DMS79 treated with DMSO at 0.1 percent for 48 hours (cell line): ENCODE results near the gene MAJIN.
A peak's percentile ranks its signal among the peaks of the same experiment; 100 is the strongest.
"Not testable (repeated sequence)": the region's sequence is repeated elsewhere in the genome, so short reads cannot be mapped to it uniquely, and the experiment has no call there.

Experiments
- DNase-seq: peaks from one replicate; lab custom pipeline; 2025; lab: John Stamatoyannopoulos, UW

MAJIN gene, protein sequence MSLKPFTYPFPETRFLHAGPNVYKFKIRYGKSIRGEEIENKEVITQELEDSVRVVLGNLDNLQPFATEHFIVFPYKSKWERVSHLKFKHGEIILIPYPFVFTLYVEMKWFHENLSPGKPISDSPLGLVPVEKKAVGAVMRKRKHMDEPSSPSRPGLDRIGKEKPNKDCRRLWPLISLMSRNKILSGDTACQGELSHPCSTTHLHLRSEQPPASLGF

GRCh38 chr11:64971421-64972233 lies at the start of gene MAJIN:
Gene MAJIN, minus strand, starts transcription at chr11:64972108. Its CDS starts 12,703 bp downstream, at chr11:64959405.
- no peak for DNase-seq

DNA sequence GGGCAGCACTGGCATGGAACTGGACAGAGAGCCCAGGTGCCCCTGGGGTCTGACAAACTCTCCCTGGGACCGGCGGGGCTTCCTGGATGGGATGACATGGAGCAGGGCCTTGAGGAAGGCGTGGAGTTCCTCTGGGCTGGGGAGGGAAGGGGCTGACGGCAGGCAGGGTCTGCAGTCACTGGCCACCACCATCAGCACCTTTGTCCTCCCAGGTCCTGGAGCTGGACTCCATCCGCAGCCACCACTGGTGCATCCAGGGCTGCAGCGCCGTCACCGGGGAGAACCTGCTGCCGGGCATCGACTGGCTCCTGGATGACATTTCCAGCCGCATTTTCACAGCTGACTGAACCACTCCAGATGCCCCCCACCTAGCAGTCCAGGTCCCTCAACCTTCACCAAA lies 49.6 kb upstream of the MAJIN start:
- no peak for DNase-seq

DNA sequence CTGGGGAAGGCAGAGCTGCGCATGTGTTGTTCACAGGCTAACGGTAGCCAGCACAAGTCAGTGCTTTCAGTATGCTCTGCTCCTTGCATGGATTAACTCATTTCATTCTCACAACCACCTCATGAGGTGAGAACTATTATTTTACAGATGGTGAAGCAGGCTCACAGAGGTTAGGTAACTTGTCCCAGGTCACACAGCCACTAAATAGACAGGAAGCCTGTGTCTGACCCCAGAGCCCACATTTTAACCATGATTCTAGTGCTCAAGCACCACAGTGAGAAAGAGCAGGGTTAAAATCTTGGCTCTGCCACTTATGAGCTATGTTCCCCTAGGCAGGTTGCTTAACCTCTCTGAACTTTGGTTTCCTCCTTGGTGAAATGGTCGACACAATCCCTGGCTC lies 49.1 kb upstream of the MAJIN start:
- DNase-seq, result no peak

- no peak for DNase-seq
These were observed 47.9 kb upstream of the MAJIN start for GRCh38 chr11:65019824-65020223.

- DNase-seq, result no peak
These were observed 46.0 kb upstream of the MAJIN start for GRCh38 chr11:65017937-65018336.

GRCh38 chr11:65016705-65017104 lies 44.8 kb upstream of the MAJIN start:
- no peak for DNase-seq

DNA sequence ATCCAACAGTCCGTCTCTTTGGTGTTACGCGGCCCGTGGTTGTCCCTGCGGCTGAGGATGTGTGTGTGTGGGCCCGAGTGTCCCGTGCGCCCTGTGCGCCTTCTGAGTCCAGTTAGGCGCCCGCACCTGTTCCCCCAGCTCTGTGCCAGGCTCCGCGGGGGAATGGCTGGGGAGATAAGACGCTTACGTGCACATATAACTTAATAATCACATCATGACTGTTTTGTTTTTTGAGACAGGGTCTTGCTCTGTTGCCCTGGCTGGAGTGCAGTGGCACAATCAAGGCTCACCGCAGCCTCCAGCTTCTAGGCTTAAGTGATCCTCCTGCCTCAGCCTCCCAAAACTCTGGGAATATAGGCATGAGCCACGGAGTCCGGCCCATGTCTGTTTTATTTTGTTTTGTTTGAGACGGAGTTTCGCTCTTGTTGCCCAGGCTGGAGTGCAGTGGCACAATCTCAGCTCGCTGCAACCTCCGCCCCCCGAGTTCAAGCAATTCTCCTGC lies 42.9 kb upstream of the MAJIN start:
- DNase-seq, result no peak

- DNase-seq, result peak; percentile 73
These were observed 42.2 kb upstream of the MAJIN start, which contains the start of gene ARL2 for GRCh38 chr11:65013888-65014725. Gene ARL2, plus strand, starts transcription at chr11:65014160. Its CDS starts 48 bp downstream, at chr11:65014208.

GRCh38 chr11:65013130-65013887 lies 41.4 kb upstream of the MAJIN start:
- peak; percentile 82 for DNase-seq

- no peak for DNase-seq
These were observed 37.0 kb upstream of the MAJIN start for GRCh38 chr11:65008873-65009272.

DNA sequence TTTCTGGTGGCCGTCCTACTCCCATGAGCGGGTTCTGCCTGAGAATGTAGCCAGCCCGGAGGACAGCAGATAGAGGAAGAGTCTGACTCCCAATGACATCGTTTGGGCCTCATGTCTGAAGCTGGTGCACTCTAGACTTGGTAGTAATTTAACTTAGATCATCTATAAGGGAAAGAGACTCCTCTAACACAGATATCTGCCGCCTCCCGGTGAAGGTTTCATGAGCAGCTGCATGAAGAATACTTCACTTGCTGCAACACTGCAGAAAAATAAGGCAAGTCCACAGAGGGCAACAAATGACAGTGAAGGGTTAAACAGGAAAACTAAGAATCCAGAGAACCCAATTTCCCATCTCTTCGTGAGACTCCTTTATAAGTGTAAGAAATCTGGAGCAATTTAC lies 36.1 kb upstream of the MAJIN start:
- DNase-seq, result no peak

DNA sequence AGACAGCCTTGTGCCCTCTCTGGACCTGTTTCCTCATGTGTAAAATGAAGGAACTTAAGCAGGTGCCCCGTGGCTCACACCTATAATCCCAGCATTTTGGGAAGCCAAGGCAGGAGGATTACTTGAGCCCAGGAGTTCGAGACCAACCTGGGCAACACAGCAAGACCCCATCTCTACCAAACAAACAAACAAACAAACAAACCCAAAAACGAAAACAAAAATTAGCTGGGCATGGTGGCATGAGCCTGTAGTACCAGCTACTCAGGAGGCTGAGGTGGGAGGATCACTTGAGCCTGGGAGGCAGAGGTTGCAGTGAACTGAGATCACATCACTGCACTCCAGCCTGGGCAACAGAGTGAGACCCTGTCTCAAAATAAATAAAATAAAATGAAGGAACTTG lies 32.1 kb upstream of the MAJIN start:
- DNase-seq, result not testable (repeated sequence)

DNA sequence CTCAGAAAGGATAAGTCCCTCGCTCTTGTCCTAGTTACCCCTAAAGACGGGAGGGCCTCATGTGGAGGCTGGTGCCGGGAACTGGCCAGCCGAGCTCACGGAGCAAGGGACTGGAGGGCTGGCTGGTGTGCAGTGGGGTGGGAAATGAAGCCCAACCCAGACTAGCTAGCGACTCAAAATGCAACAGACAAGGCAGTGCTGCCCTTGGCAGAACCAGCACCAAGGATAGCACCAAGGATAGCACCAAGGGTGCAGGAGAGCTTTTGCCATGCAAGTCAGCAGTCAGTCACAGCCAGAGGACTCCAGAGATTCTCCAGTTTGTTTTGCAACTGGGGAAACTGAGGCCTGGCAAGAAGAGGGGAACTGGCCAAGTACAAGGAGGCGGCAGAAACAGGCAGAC lies 31.4 kb upstream of the MAJIN start:
- no peak for DNase-seq

- DNase-seq, result no peak
These were observed 30.8 kb upstream of the MAJIN start for GRCh38 chr11:65002706-65003105.

GRCh38 chr11:64999478-64999877 lies 27.6 kb upstream of the MAJIN start:
- no peak for DNase-seq

GRCh38 chr11:64998690-64999431 lies 27.0 kb upstream of the MAJIN start:
- DNase-seq, result peak; percentile 24

DNA sequence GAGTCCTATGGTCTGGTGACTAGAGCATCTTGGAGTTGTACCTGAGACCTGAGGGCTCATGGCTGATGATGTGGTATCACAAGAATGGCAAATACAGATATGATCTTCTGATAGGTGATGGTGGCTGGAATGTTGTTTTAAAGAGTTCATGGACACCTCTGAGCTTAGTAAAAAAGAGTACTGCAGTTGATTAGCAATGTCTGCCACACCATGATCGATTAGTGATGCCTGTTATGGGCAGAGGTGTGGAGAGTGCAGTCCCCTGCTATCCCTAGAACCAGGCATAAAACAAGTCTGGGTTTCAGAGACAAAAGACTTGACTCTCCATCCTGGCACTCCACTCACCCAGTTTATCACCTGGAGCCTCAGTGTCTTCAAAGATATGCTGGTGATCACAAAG lies 26.2 kb upstream of the MAJIN start:
- no peak for DNase-seq

- DNase-seq, result peak; percentile 43
These were observed 24.9 kb upstream of the MAJIN start, which contains the start of gene BATF2 for GRCh38 chr11:64996710-64997380. Gene BATF2, minus strand, starts transcription at chr11:64996971. Its CDS starts 57 bp downstream, at chr11:64996914.

- no peak for DNase-seq
These were observed 24.4 kb upstream of the MAJIN start for GRCh38 chr11:64996327-64996709.

- DNase-seq, result no peak
These were observed 22.4 kb upstream of the MAJIN start for GRCh38 chr11:64994318-64994717.
